ENCODE results near the gene ZNF860. TPM values are rescaled to one million over a fixed set of nuclear protein-coding genes. Genes with fewer than 3 reads are reported as not detected.

Gene ZNF860
- polyA plus RNA-seq, 2 donors: 0.88 to 1.8 TPM

DNA sequence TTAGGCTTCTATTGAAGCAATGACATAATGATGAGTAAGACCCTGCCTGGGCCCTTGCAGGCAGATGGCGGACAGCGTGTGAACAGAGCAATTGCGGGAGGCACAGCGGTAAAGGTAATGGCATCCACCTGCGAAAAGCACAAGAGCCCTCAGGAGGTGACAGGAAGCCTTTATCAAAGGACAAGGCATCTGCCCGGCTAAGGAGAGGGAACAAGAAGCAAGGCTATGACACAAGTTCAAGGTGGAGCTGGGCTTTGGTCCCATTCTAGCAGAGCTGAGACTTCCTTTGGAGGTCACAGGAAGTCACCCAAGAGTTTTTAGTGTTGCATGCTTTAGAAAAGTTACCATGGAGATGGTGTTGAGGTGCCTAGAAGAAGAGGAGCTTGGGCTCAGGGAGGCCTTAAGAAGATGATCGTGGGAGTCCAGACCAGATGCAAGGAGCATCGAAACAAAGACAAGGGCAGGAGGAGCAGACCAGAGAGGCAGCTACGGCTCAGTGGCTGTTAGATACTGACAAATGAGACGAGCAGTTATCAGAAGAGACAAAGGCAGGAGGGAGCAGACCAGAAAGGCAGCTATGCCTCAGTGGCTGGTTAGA is 35.0 kb upstream of the ZNF860 start:
- H3K27ac ChIP-seq (ENCODE audit: low read depth in 2 of 2, low read length in 1 of 2): no peak overlapping the region
- H3K4me1 ChIP-seq (ENCODE audit: control insufficient read depth in 2 of 2, insufficient read depth in 2 of 2, low read length in 1 of 2): peaks cover 5% of the 10 kb centered on the region in 2 donors
- H3K4me3 ChIP-seq (ENCODE audit: low read depth in 1 of 2, low read length in 2 of 2): no peak overlapping the region
- WGBS, 2 donors: 89 to 92% methylated on average over 10 of the region's 10 CpGs
- H3K36me3 ChIP-seq (ENCODE audit: control insufficient read depth in 2 of 2, insufficient read depth in 2 of 2, low read length in 1 of 2): no peaks in the 10 kb centered on the region
- H3K27me3 ChIP-seq (ENCODE audit: control insufficient read depth in 1 of 2, insufficient read depth in 2 of 2, low read length in 2 of 2): no peaks in the 10 kb centered on the region
- no peaks in the 10 kb centered on the region for H3K9me3 ChIP-seq (ENCODE audit: control insufficient read depth in 2 of 2, insufficient read depth in 1 of 2, low read depth in 1 of 2, low read length in 1 of 2)

DNA sequence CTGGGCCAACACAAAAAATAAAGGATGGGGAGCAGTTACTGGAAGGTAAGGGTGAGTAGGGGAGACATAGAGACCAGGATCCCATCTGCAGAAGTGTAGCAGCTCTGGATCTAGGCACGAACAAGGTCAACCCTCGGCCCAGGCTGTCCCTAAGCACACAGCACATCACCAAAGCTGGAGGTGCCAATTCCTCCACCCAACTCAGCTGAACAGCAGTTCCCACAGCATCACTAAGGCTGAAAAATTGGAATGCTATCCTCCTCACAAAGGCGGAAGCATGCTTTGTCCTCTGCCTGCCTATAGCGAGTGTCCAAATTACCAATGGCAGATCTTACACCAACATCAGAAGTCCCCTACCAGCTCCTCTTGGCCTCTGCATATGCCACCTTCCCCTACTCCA is 34.4 kb upstream of the ZNF860 start:
- 86 to 99% methylated on average over 4 of the region's 4 CpGs for WGBS, 2 donors
- H3K36me3 ChIP-seq (ENCODE audit: control insufficient read depth in 2 of 2, insufficient read depth in 2 of 2, low read length in 1 of 2): no peaks in the 10 kb centered on the region
- peak overlapping the region in 1 of 2 donors; percentile 14 for H3K27ac ChIP-seq (ENCODE audit: low read depth in 2 of 2, low read length in 1 of 2)
- H3K4me3 ChIP-seq (ENCODE audit: low read depth in 1 of 2, low read length in 2 of 2): no peak overlapping the region
- peaks cover 5% of the 10 kb centered on the region in 2 donors for H3K4me1 ChIP-seq (ENCODE audit: control insufficient read depth in 2 of 2, insufficient read depth in 2 of 2, low read length in 1 of 2)
- no peaks in the 10 kb centered on the region for H3K9me3 ChIP-seq (ENCODE audit: control insufficient read depth in 2 of 2, insufficient read depth in 1 of 2, low read depth in 1 of 2, low read length in 1 of 2)
- no peaks in the 10 kb centered on the region for H3K27me3 ChIP-seq (ENCODE audit: control insufficient read depth in 1 of 2, insufficient read depth in 2 of 2, low read length in 2 of 2)

DNA sequence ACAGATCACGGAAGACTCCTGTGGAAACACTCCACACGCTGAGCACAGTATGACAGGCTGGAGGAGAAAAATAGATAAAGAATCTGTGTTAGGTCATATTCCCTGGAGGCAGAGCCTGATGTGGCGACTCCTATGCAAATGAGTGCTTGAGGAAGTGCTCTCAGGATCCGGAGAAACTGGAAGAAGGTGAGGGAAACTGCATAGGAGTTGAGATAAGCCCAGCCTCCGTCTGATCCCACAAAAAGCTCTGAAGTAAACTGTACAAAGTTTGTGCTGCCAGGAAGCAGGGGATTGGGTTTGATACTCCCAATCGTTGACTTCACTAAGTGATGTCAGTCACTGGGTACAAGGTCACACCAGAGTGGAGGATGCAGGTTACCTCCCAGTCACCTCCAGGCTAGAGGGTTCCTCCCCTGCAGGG is 33.9 kb upstream of the ZNF860 start:
- Histone ChIP-seq H3K4me3 (ENCODE audit: low read depth in 1 of 2, low read length in 2 of 2) (no peak overlapping the region), H3K27ac (ENCODE audit: low read depth in 2 of 2, low read length in 1 of 2) (peak overlapping the region in 1 of 2 donors; percentile 7), H3K27me3 (ENCODE audit: control insufficient read depth in 1 of 2, insufficient read depth in 2 of 2, low read length in 2 of 2) (no peaks in the 10 kb centered on the region), H3K4me1 (ENCODE audit: control insufficient read depth in 2 of 2, insufficient read depth in 2 of 2, low read length in 1 of 2) (peaks cover 5% of the 10 kb centered on the region in 2 donors), H3K36me3 (ENCODE audit: control insufficient read depth in 2 of 2, insufficient read depth in 2 of 2, low read length in 1 of 2) (peaks cover 0 to 2% of the 10 kb centered on the region in 2 donors), H3K9me3 (ENCODE audit: control insufficient read depth in 2 of 2, insufficient read depth in 1 of 2, low read depth in 1 of 2, low read length in 1 of 2) (no peaks in the 10 kb centered on the region)
- 52 to 57% methylated on average over 6 of the region's 6 CpGs for WGBS, 2 donors

DNA sequence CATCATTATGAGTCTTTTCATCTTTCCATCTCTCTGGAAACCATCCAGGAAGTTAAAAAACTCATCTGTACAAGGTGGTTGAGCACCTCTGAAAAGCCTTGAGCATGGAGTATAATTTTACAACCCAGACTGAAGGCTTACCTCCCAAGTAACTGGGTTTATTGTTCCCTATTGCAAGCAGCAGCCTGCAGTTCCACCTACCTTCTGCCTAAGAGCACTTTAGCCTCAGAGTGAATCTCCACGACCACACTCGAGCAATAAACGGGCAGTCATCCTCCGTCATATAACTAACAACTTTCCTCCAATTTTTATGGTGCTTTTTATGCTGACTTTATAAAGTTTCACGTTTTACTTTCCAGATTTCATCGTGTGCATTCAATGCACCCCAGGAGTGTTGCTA is 33.3 kb upstream of the ZNF860 start:
- no peaks in the 10 kb centered on the region for H3K9me3 ChIP-seq (ENCODE audit: control insufficient read depth in 2 of 2, insufficient read depth in 1 of 2, low read depth in 1 of 2, low read length in 1 of 2)
- H3K36me3 ChIP-seq (ENCODE audit: control insufficient read depth in 2 of 2, insufficient read depth in 2 of 2, low read length in 1 of 2): peaks cover 0 to 2% of the 10 kb centered on the region in 2 donors
- H3K27ac ChIP-seq (ENCODE audit: low read depth in 2 of 2, low read length in 1 of 2): peak overlapping the region in 1 of 2 donors; percentile 36
- no peaks in the 10 kb centered on the region for H3K27me3 ChIP-seq (ENCODE audit: control insufficient read depth in 1 of 2, insufficient read depth in 2 of 2, low read length in 2 of 2)
- H3K4me1 ChIP-seq (ENCODE audit: control insufficient read depth in 2 of 2, insufficient read depth in 2 of 2, low read length in 1 of 2): peaks cover 5% of the 10 kb centered on the region in 2 donors
- no peak overlapping the region for H3K4me3 ChIP-seq (ENCODE audit: low read depth in 1 of 2, low read length in 2 of 2)
- 83 to 85% methylated on average over 6 of the region's 6 CpGs for WGBS, 2 donors

DNA sequence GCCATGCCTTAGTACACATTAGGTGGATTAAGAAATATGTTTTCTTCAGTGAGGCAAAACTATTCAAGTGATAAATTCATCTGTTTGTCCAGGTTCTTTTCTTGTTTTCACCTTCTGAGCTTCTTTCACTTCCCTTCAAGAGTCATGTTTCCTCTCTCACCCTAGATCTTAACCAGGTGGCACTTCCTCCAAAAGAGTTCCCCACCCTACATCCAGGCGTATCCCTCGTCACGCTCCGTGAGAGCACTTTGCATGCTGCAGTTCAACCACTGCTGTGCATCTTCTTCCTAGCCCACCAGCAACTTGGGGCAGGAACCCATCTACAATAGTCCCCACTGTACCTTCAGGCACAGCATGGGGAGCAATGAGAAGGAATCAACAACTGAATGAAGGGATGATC is 29.3 kb upstream of the ZNF860 start:
- 76 to 78% methylated on average over 4 of the region's 4 CpGs for WGBS, 2 donors
- Histone ChIP-seq H3K36me3 (ENCODE audit: control insufficient read depth in 2 of 2, insufficient read depth in 2 of 2, low read length in 1 of 2) (peaks cover 0 to 2% of the 10 kb centered on the region in 2 donors), H3K4me1 (ENCODE audit: control insufficient read depth in 2 of 2, insufficient read depth in 2 of 2, low read length in 1 of 2) (peaks cover 2 to 5% of the 10 kb centered on the region in 2 donors), H3K4me3 (ENCODE audit: low read depth in 1 of 2, low read length in 2 of 2) (no peak overlapping the region), H3K27ac (ENCODE audit: low read depth in 2 of 2, low read length in 1 of 2) (no peak overlapping the region), H3K9me3 (ENCODE audit: control insufficient read depth in 2 of 2, insufficient read depth in 1 of 2, low read depth in 1 of 2, low read length in 1 of 2) (peaks cover 0 to 4% of the 10 kb centered on the region in 2 donors), H3K27me3 (ENCODE audit: control insufficient read depth in 1 of 2, insufficient read depth in 2 of 2, low read length in 2 of 2) (no peaks in the 10 kb centered on the region)

DNA sequence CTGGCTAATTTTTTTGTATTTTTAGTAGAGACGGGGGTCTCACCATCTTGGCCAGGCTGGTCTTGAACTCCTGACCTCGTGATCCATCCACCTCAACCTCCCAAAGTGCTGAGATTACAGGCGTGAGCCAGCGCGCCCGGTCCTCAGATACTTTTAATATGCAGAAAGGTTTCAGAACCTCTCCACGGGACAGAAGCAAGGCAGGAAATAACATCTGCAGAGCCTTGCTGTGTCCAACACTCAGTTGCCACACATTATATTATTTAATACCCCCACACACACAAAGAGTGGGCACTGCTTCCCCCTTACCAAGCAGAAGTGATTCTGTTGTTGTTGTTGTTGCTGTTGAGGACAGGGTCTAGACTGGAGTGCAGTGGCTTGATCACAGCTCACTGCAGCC is 28.5 kb upstream of the ZNF860 start:
- Histone ChIP-seq H3K4me3 (ENCODE audit: low read depth in 1 of 2, low read length in 2 of 2) (no peak overlapping the region), H3K4me1 (ENCODE audit: control insufficient read depth in 2 of 2, insufficient read depth in 2 of 2, low read length in 1 of 2) (no peaks in the 10 kb centered on the region), H3K9me3 (ENCODE audit: control insufficient read depth in 2 of 2, insufficient read depth in 1 of 2, low read depth in 1 of 2, low read length in 1 of 2) (peaks cover 0 to 4% of the 10 kb centered on the region in 2 donors), H3K36me3 (ENCODE audit: control insufficient read depth in 2 of 2, insufficient read depth in 2 of 2, low read length in 1 of 2) (peaks cover 0 to 2% of the 10 kb centered on the region in 2 donors), H3K27me3 (ENCODE audit: control insufficient read depth in 1 of 2, insufficient read depth in 2 of 2, low read length in 2 of 2) (no peaks in the 10 kb centered on the region), H3K27ac (ENCODE audit: low read depth in 2 of 2, low read length in 1 of 2) (no peak overlapping the region)
- 79 to 90% methylated on average over 7 of the region's 7 CpGs for WGBS, 2 donors

DNA sequence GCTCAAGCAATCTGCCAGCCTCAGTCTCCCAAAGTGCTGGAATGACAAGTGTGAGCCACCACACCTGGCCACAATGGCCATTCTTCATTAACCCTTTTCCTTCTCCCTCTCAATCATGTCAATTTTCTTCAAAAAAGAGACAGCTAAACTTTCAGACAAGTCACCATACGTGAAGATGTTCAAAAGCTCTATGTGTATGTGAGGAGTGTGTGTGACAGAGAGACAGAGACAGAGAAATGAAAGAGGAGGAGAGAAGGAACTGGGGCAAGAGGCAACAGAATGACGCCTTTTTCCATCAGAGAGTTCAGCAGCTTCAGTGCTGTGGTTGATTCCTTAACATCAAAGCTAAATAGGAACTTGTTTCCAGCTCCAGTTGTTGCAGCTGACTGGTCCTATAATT is 27.9 kb upstream of the ZNF860 start:
- no peaks in the 10 kb centered on the region for H3K4me1 ChIP-seq (ENCODE audit: control insufficient read depth in 2 of 2, insufficient read depth in 2 of 2, low read length in 1 of 2)
- H3K27ac ChIP-seq (ENCODE audit: low read depth in 2 of 2, low read length in 1 of 2): no peak overlapping the region
- no peak overlapping the region for H3K4me3 ChIP-seq (ENCODE audit: low read depth in 1 of 2, low read length in 2 of 2)
- WGBS, 2 donors: 91 to 94% methylated on average over 2 of the region's 2 CpGs
- H3K27me3 ChIP-seq (ENCODE audit: control insufficient read depth in 1 of 2, insufficient read depth in 2 of 2, low read length in 2 of 2): no peaks in the 10 kb centered on the region
- H3K36me3 ChIP-seq (ENCODE audit: control insufficient read depth in 2 of 2, insufficient read depth in 2 of 2, low read length in 1 of 2): peaks cover 0 to 2% of the 10 kb centered on the region in 2 donors
- peaks cover 0 to 4% of the 10 kb centered on the region in 2 donors for H3K9me3 ChIP-seq (ENCODE audit: control insufficient read depth in 2 of 2, insufficient read depth in 1 of 2, low read depth in 1 of 2, low read length in 1 of 2)

DNA sequence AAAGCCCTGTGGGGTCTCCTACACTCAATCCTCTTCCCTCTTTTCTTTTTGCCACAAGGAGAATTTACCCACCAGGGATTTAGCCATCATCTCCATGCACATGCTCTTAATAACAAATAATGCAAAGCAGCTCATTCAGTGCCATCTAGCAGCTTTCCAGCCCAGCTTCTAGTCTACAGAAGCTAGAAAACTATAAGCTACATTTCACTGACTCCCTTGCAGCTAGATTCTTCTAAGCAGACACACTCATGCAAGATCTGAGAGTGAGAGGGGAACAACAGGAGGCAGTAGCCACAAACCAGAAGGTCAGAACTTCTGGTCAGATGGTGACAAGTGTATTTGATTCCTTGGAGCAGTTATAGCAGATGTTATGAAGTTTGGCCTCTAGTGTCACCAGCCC is 26.0 kb upstream of the ZNF860 start:
- H3K9me3 ChIP-seq (ENCODE audit: control insufficient read depth in 2 of 2, insufficient read depth in 1 of 2, low read depth in 1 of 2, low read length in 1 of 2): peaks cover 0 to 4% of the 10 kb centered on the region in 2 donors
- no peak overlapping the region for H3K4me3 ChIP-seq (ENCODE audit: low read depth in 1 of 2, low read length in 2 of 2)
- no peaks in the 10 kb centered on the region for H3K27me3 ChIP-seq (ENCODE audit: control insufficient read depth in 1 of 2, insufficient read depth in 2 of 2, low read length in 2 of 2)
- no peak overlapping the region for H3K27ac ChIP-seq (ENCODE audit: low read depth in 2 of 2, low read length in 1 of 2)
- H3K4me1 ChIP-seq (ENCODE audit: control insufficient read depth in 2 of 2, insufficient read depth in 2 of 2, low read length in 1 of 2): no peaks in the 10 kb centered on the region
- peaks cover 0 to 2% of the 10 kb centered on the region in 2 donors for H3K36me3 ChIP-seq (ENCODE audit: control insufficient read depth in 2 of 2, insufficient read depth in 2 of 2, low read length in 1 of 2)

DNA sequence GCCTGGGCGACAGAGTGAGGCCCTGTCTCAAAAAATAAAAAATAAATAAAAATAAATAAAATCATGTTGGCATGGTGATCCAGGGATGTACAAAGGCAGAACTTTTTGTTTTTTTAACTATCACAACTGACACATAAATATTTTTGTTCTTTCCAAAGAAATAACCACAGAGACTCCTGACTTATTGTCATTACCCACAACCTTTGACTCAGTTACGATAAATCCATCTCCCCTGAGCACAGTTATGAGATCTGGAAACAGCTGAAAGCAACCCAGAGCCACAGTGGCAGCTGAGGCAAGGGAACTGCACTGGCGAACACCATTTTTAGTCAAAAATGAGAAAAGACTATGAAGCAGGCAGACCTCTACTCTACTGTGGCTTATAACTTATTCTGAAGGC is 24.4 kb upstream of the ZNF860 start:
- 82 to 92% methylated on average over 3 of the region's 3 CpGs for WGBS, 2 donors
- no peak overlapping the region for H3K27ac ChIP-seq (ENCODE audit: low read depth in 2 of 2, low read length in 1 of 2)
- no peaks in the 10 kb centered on the region for H3K27me3 ChIP-seq (ENCODE audit: control insufficient read depth in 1 of 2, insufficient read depth in 2 of 2, low read length in 2 of 2)
- peaks cover 0 to 2% of the 10 kb centered on the region in 2 donors for H3K36me3 ChIP-seq (ENCODE audit: control insufficient read depth in 2 of 2, insufficient read depth in 2 of 2, low read length in 1 of 2)
- peaks cover 0 to 2% of the 10 kb centered on the region in 2 donors for H3K4me1 ChIP-seq (ENCODE audit: control insufficient read depth in 2 of 2, insufficient read depth in 2 of 2, low read length in 1 of 2)
- H3K4me3 ChIP-seq (ENCODE audit: low read depth in 1 of 2, low read length in 2 of 2): no peak overlapping the region
- peaks cover 0 to 4% of the 10 kb centered on the region in 2 donors for H3K9me3 ChIP-seq (ENCODE audit: control insufficient read depth in 2 of 2, insufficient read depth in 1 of 2, low read depth in 1 of 2, low read length in 1 of 2)

DNA sequence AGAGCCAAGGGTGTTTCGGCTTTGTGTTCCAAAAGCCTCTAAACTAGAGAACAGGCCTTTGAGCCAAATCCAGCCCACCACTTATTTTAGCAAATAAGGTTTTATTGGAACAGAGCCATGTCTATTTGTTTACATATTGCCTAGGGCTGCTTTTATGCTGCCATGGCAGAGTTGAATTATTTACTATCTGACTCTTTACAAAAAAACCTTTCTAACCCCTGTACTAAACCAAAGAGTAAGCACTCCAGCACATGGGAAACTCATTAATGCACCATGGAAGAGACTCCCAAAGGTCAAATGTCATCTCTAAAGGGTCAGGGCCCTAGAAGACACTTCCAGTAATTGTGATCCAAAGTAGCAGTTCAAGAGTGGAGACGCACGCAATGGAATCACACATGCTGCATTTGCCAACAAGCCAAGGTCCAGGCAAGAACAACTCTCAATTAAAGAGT is 22.8 kb upstream of the ZNF860 start:
- H3K4me1 ChIP-seq (ENCODE audit: control insufficient read depth in 2 of 2, insufficient read depth in 2 of 2, low read length in 1 of 2): peaks cover 0 to 2% of the 10 kb centered on the region in 2 donors
- WGBS, 2 donors: 59 to 68% methylated on average over 3 of the region's 3 CpGs
- no peak overlapping the region for H3K27ac ChIP-seq (ENCODE audit: low read depth in 2 of 2, low read length in 1 of 2)

More for the DNA sequence above, 22.8 kb upstream of the ZNF860 start:
- H3K4me3 ChIP-seq (ENCODE audit: low read depth in 1 of 2, low read length in 2 of 2): no peak overlapping the region
- H3K36me3 ChIP-seq (ENCODE audit: control insufficient read depth in 2 of 2, insufficient read depth in 2 of 2, low read length in 1 of 2): no peaks in the 10 kb centered on the region
- H3K27me3 ChIP-seq (ENCODE audit: control insufficient read depth in 1 of 2, insufficient read depth in 2 of 2, low read length in 2 of 2): no peaks in the 10 kb centered on the region
- H3K9me3 ChIP-seq (ENCODE audit: control insufficient read depth in 2 of 2, insufficient read depth in 1 of 2, low read depth in 1 of 2, low read length in 1 of 2): peaks cover 0 to 4% of the 10 kb centered on the region in 2 donors

Measured in esophagus (tissue), 2 donors.